Sciatic nerve (tissue), 2 donors: ENCODE results near the gene CIC. TPM values are rescaled to one million over a fixed set of nuclear protein-coding genes. Genes with fewer than 3 reads are reported as not detected.

Source experiments
- ATAC-seq: fragments of 200-7000 bp; cut with Tn5 transposase; one replicate; pipeline ENCODE4 v1.9.1; 2020; ENCODE audit warnings: mild to moderate bottlenecking, moderate library complexity
- DNase-seq: peaks from one replicate; pipeline ENCODE4 v3.0.0-alpha.2; 2020; ENCODE audit warnings: low spot score
- intact Hi-C: fragments of 100-400 bp; cut with DNase I; formaldehyde crosslinking; loops from one replicate; pipeline ENCODE4 v1.14.2; 2022
- total RNA-seq: library from RNA; stranded (reverse); fragmentation: NEBNext Ultra II Directional; extraction: Animal tissue kit (Norgen Biotek cat#: 25700); gene quantifications from one replicate; pipeline ENCODE4 v1.2.1, GENCODE V29; 2021
- donor health status: DM: no; HTN: no; CAD: no.
- donor health status: DM: no; HTN: no; CAD: no.

CIC gene
- total RNA-seq, 1 donor from 2014 or later, result 92.1 TPM

GRCh38 chr19:42271861-42272534 is 2.9 kb downstream of the CIC start:
- peak; percentile 63 for DNase-seq
- intact Hi-C loops, result no loop called here
- no peak for ATAC-seq

GRCh38 chr19:42272535-42272897 is 3.5 kb downstream of the CIC start:
- no peak for ATAC-seq
- peak; percentile 57 for DNase-seq
- intact Hi-C loops, result no loop called here

- intact Hi-C loops, result no loop called here
- DNase-seq (no peak), ATAC-seq (no peak)
Observed at GRCh38 chr19:42272989-42273406, 3.9 kb downstream of the CIC start.

- no peak for ATAC-seq
- intact Hi-C loops, result no loop called here
- peak; percentile 58 for DNase-seq
Observed at GRCh38 chr19:42273407-42274064, 4.5 kb downstream of the CIC start.

DNA sequence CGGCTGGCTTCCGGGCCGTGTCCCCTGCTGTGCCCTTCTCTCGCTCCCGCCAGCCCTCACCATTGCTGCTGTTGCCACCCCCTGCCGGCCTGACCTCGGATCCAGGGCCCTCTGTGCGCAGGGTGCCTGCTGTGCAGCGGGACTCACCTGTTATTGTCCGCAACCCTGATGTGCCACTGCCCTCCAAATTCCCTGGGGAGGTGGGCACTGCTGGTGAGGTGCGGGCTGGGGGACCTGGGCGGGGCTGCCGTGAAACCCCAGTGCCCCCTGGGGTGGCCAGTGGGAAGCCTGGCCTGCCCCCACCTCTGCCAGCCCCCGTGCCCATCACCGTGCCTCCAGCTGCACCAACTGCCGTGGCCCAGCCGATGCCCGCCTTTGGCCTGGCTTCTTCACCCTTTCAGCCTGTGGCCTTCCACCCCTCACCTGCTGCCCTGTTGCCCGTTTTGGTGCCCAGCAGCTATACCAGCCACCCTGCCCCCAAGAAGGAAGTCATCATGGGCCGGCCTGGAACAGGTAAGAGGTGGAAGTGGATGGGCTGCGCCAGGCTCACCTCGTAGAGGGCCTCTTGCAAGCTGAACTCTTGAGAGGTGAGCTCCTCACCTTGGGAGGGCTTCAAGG is 5.1 kb downstream of the CIC start:
- no peak for ATAC-seq
- peak; percentile 60 for DNase-seq
- intact Hi-C loops, result no loop called here

GRCh38 chr19:42275103-42275502 is 6.1 kb downstream of the CIC start:
- no peak for ATAC-seq
- intact Hi-C loops, result no loop called here
- DNase-seq, result no peak

DNA sequence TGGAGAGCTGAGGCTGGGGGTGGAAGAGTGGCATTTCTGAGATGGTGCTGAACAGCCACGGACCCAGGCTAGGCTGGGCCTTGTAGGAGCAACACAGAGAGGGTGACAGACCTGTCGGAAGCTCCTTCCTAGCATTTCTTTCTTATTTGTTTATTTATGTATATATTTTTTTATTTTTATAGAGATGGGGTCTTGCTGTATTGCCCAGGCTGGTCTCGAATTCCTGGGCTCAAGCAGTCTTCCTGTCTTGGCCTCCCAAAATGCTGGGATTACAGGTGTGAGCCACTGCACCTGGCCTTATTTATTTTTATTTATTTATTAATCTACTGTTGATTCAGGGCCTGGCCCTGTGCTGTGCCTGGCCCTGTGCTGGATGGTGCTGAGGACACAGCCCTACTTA is 6.5 kb downstream of the CIC start:
- ATAC-seq, result no peak
- no peak for DNase-seq
- intact Hi-C loops, result no loop called here

DNA sequence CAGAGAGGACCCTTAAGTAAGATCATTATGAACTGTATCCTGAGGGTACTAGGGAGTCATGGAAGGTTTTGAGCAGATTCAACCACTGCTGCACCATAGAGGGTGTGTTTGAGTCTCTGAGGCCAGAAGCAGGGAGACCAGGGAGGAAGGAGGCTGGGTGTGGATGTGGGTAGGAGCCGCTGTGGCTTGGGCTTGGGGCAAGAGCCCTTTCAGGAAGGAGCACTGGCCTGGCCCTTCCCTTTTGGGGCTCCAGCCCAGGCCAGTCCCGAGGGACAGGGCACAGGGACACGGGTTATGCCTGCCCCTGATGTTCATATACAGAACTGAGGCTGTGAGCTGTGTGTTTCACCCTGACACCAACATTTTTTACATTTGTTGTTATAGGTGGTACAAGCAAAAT is 7.2 kb downstream of the CIC start:
- no peak for ATAC-seq
- no peak for DNase-seq
- intact Hi-C loops, result no loop called here

DNA sequence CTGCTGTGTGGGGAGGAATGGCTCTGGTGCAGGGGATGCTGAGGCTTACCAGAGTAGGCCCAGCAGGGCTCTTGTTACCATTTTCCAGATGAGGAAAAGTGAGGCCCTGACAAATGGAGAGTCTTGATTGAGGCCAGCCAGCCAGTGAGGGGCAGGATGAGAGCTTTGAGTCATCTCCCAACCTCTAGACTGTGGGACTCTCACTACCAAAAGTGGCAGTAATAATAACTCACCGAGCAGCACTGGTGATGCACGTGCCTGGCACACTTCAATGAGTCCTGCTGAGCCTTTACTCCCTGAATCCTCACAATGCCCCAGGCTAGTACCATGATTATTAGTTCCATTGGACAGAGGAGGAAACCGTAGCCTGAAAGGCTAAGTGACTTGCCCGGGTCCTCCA is 7.8 kb downstream of the CIC start:
- intact Hi-C loops, result no loop called here
- DNase-seq (no peak), ATAC-seq (no peak)

DNA sequence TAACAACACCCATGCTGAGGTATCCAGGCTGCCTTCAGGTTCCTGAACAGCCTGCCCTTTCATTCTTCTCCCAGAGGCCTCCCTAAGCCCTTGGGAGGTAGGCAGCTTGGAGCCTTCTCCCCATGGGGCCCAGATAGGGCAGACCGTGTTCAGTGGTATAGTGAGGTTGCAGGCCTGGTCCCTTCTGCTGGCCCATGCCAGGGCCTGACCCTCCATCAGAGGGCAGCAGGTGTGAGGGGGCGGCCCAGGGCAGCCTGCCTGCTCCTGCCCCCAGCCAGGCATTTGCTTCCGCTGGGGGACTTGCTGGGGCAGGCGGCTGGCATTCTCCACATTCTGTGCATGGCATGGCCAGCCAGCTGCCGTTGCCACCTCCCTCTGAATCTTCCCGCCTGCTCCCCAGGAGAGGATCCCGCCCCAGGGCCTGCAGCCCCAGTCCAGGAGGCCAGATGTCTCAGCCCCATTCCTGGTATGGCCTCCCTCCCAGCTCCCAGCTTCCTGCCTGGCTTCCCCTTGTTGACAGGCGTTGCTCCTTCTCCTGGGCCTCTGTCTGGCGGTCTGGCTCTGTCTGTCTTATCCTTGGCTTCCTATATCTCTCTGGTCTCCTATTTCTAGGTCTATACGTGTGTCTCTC is 8.9 kb downstream of the CIC start:
- peak; percentile 63 for DNase-seq
- no peak for ATAC-seq
- intact Hi-C loops, result no loop called here

GRCh38 chr19:42278452-42279154 is 9.6 kb downstream of the CIC start:
- intact Hi-C loops, result no loop called here
- DNase-seq (peak; percentile 60), ATAC-seq (no peak)

DNA sequence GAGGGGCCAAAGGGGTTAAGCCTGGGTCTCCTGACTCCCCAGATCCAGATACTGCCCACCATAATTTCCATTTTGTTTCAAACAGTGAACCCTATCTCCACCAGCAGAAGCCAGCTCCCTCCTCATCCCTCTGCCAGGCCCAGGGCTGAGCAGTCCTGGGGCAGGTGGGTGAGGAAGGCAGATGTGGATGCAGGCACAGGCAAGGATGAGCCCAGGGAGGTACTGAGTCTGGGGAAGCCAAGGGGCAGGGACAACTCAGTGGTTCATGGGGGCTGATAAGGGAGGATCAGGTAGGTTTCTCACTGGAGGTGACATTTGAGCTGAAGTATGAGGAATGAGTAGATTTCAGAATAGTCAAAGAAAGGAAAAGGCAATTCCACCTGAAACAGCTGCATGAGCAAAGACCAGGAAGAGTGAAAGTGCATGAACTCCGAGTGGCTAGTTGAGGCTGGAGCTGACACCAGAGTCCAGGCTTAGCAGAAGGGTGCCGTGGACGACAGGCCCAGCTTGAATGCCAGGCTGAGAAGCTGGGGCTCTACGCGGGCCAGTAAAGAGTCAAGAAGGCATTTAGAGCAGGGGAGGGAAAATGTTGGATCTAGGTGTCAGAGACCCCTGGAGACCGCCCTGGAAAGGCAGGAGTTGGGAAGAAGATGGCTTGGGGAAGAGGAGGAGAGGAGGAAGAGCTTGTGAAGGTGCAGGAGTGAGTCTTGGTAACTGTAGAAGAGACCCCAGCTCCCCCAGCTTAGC is 10.3 kb downstream of the CIC start:
- DNase-seq, result peak; percentile 61
- ATAC-seq, result no peak
- intact Hi-C loops, result no loop called here

GRCh38 chr19:42279902-42280814 is 11.1 kb downstream of the CIC start:
- DNase-seq (peak; percentile 97), ATAC-seq (peak; percentile 71)
- intact Hi-C loops, result no loop called here

DNA sequence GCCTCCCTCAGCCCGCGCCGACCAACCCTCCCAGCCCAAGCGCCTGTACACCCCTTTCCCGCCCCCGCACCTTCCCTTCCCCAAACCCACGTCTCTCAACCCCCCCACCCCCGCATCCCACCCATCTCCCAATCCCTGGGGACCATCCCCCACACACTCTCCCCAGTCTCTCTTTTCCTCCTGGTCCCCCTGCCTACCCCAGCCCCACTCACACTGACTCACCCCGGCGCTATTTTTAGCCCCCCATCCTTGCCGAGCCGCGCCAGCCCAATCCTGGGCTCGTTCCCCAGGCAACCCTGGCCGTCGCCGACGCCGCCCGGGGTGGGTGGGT is 11.7 kb downstream of the CIC start:
- DNase-seq, result no peak
- ATAC-seq, result peak; percentile 5
- intact Hi-C loops, result no loop called here

- peak; percentile 4 for ATAC-seq
- peak; percentile 85 for DNase-seq
- intact Hi-C loops, result no loop called here
Observed at GRCh38 chr19:42281146-42281826, 12.2 kb downstream of the CIC start.

DNA sequence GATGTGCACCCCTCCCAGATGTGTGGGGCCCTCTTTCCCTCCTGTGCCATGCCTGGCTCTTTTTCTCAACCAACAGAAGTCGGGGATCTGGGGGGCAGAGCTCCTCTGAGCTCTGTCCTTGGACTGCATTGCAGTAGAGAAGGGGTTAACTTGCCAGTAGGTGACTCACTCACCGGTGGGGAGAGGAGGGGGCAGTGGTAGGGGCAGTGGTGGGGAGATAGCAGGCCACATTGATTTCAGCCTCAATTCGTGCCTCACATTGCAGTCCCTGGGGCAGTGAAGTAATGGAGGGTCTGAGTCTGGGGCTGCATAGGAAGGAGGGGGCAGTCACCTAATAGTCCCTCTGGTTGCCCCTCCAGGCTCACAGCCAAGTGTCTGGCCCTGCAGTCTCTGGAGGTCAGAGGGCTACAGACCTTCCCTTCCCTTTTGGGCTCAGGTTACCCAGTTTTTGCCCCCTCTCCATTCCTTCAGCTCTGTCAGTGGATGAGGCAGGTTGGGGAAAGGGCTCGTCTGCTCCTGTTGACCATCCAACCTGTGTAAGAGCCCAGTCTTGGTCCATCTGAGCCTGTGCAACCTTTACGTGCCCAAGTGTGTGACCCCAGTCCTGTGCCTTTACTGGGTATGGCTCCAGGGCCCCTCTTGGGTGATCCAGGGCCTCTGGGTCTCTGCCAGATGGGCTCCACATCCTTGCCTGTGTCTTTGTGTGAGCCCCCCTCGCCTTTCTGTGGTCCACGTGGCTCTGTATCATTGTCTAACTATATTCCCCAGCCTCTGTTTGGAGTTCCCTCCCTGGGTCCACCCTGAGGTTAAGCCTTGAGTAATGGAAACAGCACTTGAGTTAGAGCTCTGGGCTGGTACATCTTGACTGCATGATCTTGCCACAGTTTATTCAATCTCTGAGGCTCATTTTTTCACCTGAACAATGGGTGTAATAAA is 13.0 kb downstream of the CIC start:
- peak; percentile 74 for DNase-seq
- no peak for ATAC-seq
- intact Hi-C loops, result no loop called here
